ENCODE results near the gene SALL3.

Gene SALL3

GRCh38 chr18:78996741-78997490 is 17.3 kb downstream of the SALL3 start:
- no peak for TF ChIP-seq GATA3 (IDR thresholded peaks at IDR 0.05; ENCODE audit: low read depth, low read length)
- no peak for TF ChIP-seq GATA2 (IDR thresholded peaks at IDR 0.05; ENCODE audit: low read depth, low read length)

- TF ChIP-seq GATA3 (IDR thresholded peaks at IDR 0.05; ENCODE audit: low read depth, low read length): no peak
Measured at GRCh38 chr18:78998371-78999071, 18.9 kb downstream of the SALL3 start.

DNA sequence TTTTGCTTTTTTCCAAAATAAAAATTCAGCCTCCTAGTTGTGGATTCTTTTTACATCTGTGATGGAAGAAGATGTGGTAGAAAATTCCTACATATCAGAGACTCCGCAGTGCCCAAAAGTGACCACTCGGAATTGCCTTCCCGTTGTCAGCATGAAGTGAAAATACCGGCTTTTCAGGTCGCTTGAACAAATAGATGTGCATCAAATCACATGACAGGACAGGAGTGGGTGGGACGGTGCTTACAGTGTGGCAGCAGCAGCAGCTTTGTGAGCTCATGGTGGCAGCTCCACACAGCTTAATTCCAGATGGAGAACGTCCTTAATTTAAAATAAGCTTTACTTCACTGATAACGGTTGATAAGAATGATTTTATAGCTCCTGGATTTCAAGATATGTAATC is 20.3 kb downstream of the SALL3 start:
- TF ChIP-seq GATA2 (IDR thresholded peaks at IDR 0.05; ENCODE audit: low read depth, low read length) (no peak), GATA3 (IDR thresholded peaks at IDR 0.05; ENCODE audit: low read depth, low read length) (no peak)

DNA sequence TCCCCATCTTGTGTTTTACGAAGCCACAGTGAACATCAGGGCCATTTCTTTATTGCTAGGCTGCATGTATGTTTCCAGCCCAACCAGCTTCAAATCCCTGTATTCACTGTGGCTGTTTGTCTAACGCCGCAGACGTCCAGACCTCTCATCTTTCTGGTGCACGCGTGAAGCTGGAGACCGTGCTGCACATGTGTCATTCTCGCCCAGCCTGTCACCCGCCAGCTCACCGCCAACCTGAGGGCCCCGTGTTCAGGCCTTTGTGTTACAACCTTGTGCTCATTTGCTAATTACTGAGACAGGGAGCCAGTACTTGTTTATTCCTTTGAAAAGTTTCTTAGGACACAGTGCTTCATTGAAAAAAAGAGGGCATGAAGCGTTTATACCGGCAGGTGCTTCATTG is 21.4 kb downstream of the SALL3 start:
- no peak for TF ChIP-seq GATA2 (IDR thresholded peaks at IDR 0.05; ENCODE audit: low read depth, low read length)
- TF ChIP-seq GATA3 (IDR thresholded peaks at IDR 0.05; ENCODE audit: low read depth, low read length): no peak

DNA sequence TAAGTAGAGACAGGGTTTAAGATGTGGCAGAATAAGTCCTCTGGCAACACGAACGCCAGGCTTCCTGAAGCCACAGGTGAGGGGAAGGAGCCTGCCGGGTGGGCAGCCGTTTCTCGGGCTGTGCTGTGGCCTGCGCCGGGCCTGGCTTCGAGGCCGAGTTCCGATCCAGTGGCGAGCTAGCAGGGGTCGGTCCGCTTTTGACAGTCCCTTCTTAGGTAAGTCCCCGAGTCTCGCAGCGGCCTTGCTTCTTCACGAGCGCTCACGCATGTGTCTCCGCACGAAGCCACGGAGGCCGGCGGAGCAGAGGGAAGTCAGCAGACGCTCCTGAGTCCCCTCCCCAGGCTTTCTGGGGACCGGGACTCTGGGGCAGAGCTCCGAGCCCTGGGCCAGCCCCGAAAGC is 26.0 kb downstream of the SALL3 start:
- TF ChIP-seq GATA3 (IDR thresholded peaks at IDR 0.05; ENCODE audit: low read depth, low read length) (no peak), GATA2 (IDR thresholded peaks at IDR 0.05; ENCODE audit: low read depth, low read length) (no peak)

DNA sequence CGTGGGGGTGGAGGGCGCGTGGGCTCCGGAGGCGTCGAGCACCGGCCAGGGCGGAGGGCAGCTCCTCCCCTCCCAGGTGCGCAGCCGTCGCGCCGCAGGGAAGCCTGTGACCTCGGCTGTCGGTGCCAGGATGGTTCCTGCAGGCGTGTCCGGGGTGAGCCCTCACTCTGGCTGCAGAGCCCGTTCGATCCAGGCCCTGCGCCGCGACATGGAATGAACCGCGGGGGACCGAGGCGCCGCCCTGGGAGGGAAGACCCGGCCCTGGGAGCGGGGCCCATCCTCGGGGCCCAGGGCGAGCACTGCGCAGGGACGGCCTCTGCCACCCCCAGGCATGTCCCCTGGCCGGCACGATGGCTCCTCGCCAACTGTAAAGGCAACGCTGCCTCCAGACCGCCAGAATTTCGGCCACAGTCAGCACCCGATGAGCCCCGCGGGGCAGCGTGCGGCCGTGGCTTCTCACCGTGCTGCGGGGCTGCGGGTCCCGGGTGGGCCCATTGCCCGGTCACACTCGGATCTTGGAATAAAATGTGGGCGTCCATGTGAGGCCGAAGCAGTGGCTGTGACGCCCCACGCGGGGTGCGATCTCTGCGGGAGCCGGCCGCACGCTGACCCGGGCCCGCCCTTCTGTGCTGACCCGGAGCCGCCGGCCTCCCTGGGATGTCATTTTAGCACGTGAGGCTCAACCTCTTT is 26.6 kb downstream of the SALL3 start:
- TF ChIP-seq GATA3 (IDR thresholded peaks at IDR 0.05; ENCODE audit: low read depth, low read length) (no peak), GATA2 (IDR thresholded peaks at IDR 0.05; ENCODE audit: low read depth, low read length) (no peak)

GRCh38 chr18:79007440-79007839 is 27.8 kb downstream of the SALL3 start:
- TF ChIP-seq GATA3 (IDR thresholded peaks at IDR 0.05; ENCODE audit: low read depth, low read length) (no peak), GATA2 (IDR thresholded peaks at IDR 0.05; ENCODE audit: low read depth, low read length) (no peak)

DNA sequence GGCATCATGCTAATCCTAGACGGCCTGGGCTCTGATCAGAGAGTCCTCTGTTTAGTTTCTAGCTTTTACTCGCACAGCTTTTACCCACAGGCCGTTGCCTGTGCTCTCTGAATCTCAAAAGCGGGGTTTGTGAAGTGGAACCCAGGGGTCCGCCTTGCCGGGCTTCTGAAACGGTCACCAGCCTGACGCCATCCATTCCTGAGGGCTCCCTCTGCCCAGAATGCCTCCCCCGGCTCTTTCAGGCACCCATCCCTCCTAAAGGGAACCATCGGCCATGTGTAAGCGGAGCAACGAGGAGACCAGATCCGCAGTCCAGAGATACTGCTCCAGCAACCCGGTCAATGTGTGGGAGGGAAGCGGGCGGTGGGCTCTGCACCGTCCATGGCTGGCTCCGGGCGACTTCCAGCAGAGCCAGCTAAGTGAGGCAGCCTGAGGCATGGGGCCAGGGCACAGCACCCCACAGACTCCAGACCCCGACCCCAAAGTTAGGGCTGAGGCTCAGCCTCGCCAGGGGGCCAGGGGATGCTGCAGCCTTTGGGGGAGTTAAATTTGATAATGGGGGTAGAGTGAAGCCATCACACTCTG is 28.8 kb downstream of the SALL3 start:
- TF ChIP-seq GATA3 (IDR thresholded peaks at IDR 0.05; ENCODE audit: low read depth, low read length) (no peak), GATA2 (IDR thresholded peaks at IDR 0.05; ENCODE audit: low read depth, low read length) (no peak)

DNA sequence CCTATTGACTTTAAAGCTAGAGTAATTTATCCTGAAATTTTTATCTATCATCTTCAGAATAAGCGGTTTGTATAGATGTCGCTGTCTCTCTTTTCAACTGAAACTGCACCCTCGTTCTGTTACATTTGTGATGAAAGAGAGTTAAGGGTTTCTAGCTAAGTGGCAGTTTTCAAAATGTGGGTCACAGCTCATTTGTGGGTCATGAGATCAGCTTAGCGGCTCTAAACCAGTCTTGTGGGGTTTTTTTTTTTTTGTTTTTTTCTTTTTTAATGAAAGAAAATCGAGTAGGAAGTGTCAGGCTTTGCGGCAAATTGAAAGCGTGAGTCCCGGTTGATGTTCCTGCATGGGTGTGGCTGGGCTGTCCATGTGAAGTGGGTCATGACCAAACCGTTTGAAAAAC is 31.2 kb downstream of the SALL3 start:
- TF ChIP-seq GATA3 (IDR thresholded peaks at IDR 0.05; ENCODE audit: low read depth, low read length): no peak
- TF ChIP-seq GATA2 (IDR thresholded peaks at IDR 0.05; ENCODE audit: low read depth, low read length): no peak

DNA sequence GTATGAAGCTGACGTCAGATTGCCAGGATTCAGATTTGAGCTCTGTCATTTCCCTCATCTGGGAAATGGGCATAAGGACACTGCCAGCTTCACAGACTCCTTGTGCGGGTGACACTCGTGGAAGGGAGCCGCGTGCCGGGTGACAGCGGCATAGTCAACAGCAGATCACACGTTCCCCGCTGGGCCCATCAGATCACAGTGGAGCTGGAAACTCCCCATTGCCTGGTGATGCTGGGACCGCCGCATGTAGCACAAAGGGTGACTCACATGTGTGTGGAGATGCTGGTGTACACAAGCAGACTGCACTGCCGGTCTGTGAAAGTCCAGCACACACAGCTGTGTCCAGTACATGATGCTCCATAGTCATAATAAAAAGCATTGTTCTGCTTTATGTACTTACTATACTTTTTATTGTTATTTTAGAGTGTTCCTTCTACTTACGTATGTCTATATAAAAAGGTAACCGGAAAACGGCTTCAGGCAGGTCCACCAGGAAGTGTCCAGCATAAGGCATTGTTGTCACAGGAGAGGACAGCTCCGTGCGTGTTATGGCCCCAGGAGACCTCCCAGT is 31.8 kb downstream of the SALL3 start:
- TF ChIP-seq GATA2 (IDR thresholded peaks at IDR 0.05; ENCODE audit: low read depth, low read length) (no peak), GATA3 (IDR thresholded peaks at IDR 0.05; ENCODE audit: low read depth, low read length) (no peak)

- TF ChIP-seq GATA3 (IDR thresholded peaks at IDR 0.05; ENCODE audit: low read depth, low read length): no peak
- TF ChIP-seq GATA2 (IDR thresholded peaks at IDR 0.05; ENCODE audit: low read depth, low read length): no peak
Measured at GRCh38 chr18:79013869-79014268, 34.3 kb downstream of the SALL3 start.

GRCh38 chr18:79018911-79019310 is 39.3 kb downstream of the SALL3 start:
- TF ChIP-seq GATA3 (IDR thresholded peaks at IDR 0.05; ENCODE audit: low read depth, low read length): no peak
- TF ChIP-seq GATA2 (IDR thresholded peaks at IDR 0.05; ENCODE audit: low read depth, low read length): no peak

- TF ChIP-seq GATA3 (IDR thresholded peaks at IDR 0.05; ENCODE audit: low read depth, low read length) (no peak), GATA2 (IDR thresholded peaks at IDR 0.05; ENCODE audit: low read depth, low read length) (no peak)
Measured at GRCh38 chr18:79019881-79020280, 40.3 kb downstream of the SALL3 start.

GRCh38 chr18:79022603-79023002 is 43.0 kb downstream of the SALL3 start:
- TF ChIP-seq GATA3 (IDR thresholded peaks at IDR 0.05; ENCODE audit: low read depth, low read length) (no peak), GATA2 (IDR thresholded peaks at IDR 0.05; ENCODE audit: low read depth, low read length) (no peak)

All from SH-SY5Y (cell line).